NCI-H2196 treated with DMSO at 0.1 percent for 48 hours (cell line): ENCODE measurements around the gene ZNF219.
A peak's percentile ranks its signal among the peaks of the same experiment; 100 is the strongest.

ENCODE experiments used
- DNase-seq: peaks from one replicate; lab custom pipeline; 2025; ENCODE audit not compliant: unreplicated experiment; lab: John Stamatoyannopoulos, UW

The ZNF219 gene

GRCh38 chr14:21069388-21070082, 28.9 kb downstream of the ZNF219 start:
- DNase-seq = no peak

- peak; percentile 68 for DNase-seq
These were observed 29.7 kb downstream of the ZNF219 start for GRCh38 chr14:21068521-21069387.

DNA sequence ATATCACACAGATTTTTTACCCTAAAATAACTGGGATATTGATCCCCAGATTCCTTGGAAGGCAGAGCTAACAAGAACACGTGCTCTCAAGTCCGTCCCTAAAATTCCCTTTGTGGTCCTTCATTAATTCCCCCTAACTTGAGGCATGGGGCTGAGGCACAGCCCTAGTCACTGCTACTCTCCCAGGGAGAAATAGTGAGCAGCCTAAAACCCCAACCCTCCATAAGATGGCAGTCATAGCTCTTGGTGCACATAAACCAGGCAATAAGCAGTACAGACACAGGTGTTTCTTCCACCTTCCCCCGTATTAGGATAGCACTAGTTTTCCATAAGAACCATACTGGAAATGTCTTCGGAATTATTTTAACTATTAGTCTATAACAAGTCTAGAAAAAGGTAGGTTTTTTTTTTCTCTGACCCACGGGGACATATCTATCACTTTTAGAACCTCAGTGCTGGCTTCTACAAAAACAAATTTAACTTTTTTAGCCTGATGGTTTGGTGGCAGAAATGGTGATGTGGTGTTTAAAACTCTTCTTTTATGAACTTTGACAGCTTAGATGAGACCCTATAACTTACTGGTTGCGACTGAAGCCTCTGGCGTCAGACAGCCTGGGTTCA, 31.5 kb downstream of the ZNF219 start:
- no peak for DNase-seq

DNA sequence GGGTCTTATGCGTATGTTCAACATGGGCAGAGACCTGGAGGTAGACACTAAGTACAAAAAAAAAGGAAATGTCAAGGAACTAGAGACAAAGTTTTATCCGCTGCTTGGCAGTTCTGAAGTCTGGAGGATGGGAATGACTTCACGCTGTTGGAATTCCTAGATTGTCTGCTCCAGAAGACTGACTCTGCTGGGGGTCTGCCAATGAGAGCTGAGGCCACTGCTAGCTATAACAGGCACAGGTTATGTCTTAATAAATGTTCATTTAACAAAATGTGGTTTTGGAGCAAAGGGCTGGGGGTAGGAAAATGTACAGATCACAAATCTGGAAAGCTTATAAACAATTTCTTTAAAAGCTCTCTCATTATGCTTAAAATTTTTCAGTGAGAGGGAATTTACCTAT, 35.0 kb downstream of the ZNF219 start:
- DNase-seq = no peak

- no peak for DNase-seq
These were observed 37.1 kb downstream of the ZNF219 start for GRCh38 chr14:21061347-21061668.

GRCh38 chr14:21060614-21061346, 37.7 kb downstream of the ZNF219 start:
- DNase-seq = no peak

GRCh38 chr14:21059842-21060613, 38.4 kb downstream of the ZNF219 start:
- DNase-seq = no peak

GRCh38 chr14:21058903-21059302, 39.6 kb downstream of the ZNF219 start:
- DNase-seq = no peak

DNA sequence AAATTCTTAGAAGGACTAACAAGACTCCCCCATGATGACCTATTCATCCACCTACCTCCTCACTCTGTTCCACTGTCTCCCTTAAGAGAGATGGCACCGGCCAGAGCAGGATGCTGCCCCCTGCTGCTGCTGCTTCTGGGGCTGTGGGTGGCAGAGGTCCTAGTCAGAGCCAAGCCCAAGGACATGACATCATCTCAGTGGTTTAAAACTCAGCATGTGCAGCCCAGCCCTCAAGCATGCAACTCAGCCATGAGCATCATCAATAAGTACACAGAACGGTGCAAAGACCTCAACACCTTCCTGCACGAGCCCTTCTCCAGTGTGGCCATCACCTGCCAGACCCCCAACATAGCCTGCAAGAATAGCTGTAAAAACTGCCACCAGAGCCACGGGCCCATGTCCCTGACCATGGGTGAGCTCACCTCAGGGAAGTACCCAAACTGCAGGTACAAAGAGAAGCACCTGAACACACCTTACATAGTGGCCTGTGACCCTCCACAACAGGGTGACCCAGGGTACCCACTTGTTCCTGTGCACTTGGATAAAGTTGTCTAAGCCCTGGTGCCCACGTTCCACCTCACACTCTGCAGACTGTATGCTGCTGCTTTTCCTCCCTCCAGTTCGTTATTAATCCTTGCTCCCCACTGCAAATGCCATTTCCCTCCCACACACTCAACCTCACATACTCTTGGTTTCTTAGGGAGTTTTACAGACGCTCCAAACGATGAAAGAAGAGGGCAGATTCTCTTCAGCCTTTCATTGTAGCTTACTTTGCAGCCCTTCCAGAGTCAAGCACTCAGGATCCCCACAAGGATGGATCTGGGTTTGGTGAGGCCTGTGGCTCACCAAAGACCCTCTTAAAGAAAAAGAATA, 40.4 kb downstream of the ZNF219 start, which contains the start of gene RNASE8:
TSS of gene RNASE8 (plus strand) at position 20 of the 873 bp plus-strand sequence. CDS start at position 91, 71 bp downstream.
- no peak for DNase-seq

- DNase-seq = no peak
These were observed 41.8 kb downstream of the ZNF219 start for GRCh38 chr14:21056520-21057163.

DNA sequence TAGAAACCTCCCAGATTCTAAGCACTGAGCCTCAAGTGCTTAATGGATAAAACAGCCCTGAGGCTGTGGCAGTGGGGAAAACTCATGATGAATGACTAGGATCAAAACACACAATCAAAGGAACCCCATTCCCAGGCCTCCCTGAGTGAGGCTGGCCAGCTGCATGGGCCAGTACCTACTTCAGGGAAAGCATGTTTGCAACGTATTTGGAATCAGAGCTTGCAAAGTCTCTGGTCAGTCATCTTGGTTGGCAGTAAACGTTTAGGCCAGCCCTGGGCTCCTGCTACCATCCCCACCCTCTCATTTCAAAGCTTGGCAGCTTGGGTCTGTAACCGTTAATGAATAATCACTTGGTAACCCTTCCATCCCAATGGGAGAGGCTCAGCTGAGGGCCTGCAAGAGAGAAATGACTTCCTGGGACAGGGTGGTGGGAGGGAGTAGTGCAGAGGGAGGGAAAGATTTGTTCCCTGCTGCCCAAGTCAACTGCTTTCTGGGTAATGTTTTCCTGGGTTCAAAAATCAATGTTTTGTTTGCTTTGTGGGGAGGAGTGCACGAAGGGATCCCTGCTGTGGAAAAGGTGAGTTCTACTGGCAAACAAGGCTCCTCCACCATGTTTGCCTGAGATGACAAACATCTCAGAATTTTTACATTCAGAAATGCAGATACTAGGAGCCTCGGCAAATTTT, 42.9 kb downstream of the ZNF219 start:
- no peak for DNase-seq

DNA sequence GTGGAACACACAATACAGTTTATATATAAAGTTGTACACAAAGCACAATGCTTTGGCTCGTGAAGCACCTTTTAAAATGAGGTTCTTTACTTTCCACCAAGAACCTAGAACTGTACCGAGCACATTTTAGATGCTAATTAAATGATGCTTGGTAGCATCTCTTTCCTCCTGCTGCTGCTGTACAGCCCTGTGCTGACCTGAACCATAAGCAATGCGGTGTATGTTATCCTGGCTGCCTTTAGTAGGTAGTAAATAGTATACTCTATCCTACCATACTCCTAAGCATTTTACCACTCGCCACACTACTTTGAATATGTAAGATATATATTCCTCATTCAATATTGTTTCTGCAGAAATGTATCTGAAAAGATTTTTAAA, 43.7 kb downstream of the ZNF219 start:
- DNase-seq = no peak

- DNase-seq = no peak
These were observed 44.2 kb downstream of the ZNF219 start for GRCh38 chr14:21054123-21054767.

GRCh38 chr14:21053184-21054122, 45.0 kb downstream of the ZNF219 start:
- no peak for DNase-seq

DNA sequence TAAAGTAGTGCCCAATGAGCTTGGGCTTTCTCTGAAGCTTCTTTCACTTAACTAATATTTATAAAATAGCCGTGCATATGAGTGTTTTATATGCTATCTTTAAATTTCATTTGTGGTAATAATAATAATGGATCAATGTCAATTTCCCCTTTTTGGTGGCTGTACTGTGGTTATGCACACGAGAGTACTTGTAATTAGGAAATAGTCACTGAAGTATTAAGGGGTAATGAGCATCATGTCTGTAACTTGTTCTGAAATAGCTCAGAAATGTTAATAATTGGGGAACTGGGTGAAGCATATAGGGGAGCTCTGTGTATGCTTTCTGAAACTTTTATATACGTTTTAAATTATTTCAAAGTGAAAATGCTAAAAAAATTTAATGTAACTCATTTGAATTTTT, 47.9 kb downstream of the ZNF219 start:
- DNase-seq = no peak

DNA sequence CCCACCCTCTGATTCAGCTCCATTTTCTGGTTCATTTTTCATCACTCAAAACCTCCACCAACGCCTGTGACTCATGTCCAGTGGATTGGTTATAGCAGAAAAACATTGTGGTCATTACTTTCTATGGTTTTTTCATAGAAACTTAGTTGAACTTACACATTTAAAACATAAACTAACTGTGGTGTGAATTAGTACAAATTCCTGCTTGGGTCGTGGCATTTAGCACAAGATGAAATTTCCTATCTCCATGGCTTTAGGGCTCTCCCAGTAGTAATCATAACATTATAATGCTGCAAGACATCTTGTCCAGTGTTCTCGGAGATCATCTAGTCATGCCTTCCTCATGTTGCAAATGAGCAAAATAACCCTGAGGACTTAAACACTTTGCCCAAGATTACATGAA, 49.2 kb downstream of the ZNF219 start:
- DNase-seq = no peak

- DNase-seq = no peak
These were observed 49.8 kb downstream of the ZNF219 start for GRCh38 chr14:21048638-21049037.
